Astrocyte of the hippocampus (primary cell): ENCODE data around the gene DZIP1.
A peak's percentile ranks its signal among the peaks of the same experiment; 100 is the strongest.
"Not testable (repeated sequence)": the region's sequence is repeated elsewhere in the genome, so short reads cannot be mapped to it uniquely, and the experiment has no call there.

Experiments
- DNase-seq: peaks from one replicate; pipeline ENCODE4 v3.0.0; 2011; ENCODE audit warnings: low read depth, low spot score

DZIP1 gene

DNA sequence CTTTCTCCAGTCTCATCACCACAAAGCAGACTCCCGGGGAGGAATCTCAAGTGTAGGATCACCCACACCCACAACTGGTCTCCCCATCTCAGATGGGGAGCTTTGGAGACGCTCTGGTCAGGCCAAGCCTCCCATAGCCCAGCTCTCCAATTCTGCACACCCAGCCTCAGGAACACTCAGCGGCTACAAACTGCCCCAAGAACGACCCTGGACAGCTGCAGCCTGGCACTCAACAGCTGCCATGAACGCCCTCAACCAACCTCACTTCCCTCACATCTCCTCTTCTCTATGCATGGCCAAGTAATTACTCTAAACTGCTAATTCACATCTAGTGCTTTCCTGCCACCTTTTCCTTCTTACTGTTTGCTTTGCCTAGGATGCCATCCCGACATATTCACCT is 42.6 kb downstream of the DZIP1 start:
- DNase-seq: no peak

DNA sequence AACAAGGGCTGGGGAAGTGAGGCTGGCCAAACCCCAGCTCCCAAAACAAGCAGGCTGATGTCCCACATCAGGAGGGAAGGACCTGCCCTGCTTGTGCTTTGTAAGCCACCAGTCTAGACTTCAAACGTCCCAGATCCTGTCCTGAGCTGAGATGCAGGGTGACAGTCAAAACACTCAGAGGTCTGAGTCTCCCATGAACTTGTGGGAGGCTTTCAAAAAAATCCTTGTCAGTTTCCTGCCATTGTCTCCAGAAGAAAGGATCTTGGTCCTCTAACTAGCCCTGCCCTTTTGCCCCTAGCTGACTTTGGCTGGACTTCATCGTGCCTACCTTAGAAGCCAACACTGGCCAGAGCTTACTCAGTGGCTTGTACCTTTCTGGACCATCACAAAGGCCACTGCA is 43.3 kb downstream of the DZIP1 start:
- no peak for DNase-seq

DNA sequence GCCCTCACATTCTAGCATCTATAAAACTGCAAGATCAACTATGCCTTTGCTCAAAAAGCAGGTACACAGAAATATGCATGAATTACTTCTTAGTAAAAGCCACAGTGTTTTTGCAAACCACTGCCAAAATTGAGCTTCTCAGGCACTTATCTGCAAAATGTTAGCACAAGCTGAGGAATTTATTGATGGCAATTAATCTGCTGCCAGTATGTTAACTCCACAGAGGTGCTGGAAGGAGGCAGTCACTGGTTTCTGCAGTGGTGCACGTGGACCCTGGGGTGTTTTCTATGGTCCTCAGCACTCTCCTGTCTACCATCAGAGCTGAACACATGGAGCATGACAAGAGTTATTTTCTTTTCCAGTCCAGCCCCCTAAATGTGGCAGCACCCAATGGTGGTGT is 47.8 kb downstream of the DZIP1 start:
- DNase-seq: peak; percentile 37

DNA sequence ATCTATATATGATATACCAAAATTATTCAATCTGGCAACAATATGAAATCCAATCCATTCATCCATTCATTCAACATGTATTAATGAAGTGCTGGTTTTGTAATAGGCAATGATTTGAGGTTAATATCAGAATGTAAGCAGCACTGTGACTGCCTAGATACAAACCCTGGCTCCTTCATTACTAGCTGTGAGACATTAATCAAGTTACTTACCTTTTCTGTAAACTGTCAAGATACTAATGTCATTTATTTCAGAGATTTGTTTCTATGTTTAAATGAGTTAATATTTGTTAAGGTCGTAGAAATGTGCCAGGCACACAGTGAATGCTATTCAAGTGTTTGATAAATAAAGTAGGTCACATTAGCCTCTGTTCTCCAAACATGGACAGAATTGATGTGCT is 51.0 kb downstream of the DZIP1 start:
- DNase-seq: no peak

DNA sequence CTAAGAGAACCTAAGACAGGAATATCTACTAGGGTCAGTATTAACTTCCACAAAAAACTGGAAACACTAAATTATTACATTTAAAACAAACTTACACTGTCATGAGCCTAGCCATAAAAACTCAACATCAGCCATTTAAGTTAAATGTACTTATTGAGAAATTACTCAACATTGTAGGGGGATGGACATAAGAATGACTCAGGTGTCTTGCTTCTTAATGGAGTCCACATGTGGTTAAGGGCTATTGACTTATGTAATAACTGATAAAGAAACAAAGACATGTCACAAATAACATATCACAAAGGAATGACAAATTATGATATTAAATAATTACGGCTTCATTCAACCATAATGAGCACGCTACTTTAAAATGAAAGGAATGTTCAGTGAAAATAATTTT is 55.8 kb downstream of the DZIP1 start:
- no peak for DNase-seq

DNA sequence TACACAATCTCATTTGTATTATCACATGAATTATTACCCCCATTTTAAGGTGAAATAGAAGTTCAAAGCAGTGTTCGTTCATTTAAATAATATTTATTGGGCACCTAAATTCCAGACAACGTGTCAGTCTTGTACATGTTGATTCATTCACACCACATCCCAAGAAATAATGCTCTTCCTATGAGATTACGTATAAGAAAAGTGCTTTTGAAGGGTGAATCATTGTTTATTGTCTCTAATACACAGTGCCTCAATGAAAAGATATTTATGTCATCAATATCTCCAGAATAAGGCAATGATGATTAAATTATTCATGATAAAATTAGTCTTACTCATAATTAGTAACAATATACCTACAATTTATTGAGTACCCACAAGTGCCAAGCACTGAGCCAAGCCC is 56.4 kb downstream of the DZIP1 start:
- DNase-seq: no peak

DNA sequence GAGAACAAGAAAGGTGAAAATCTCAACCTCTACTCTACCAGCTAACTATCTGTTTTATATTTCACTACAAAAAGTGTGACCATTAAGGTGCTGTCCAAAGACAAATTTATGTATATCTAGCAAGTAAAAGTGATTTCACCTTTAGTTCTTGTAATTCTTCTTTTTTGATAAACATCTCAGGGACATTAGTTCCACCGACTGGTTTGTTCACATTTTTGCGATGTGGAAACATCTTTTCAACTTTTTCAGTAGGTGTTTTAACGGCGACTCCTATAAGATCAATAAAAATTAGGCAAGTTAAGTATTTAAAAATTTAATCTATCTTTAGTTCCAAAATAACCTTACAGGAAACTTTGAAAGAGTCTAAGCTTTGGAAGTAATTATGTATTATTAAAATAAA is 58.6 kb downstream of the DZIP1 start:
- DNase-seq: no peak

DNA sequence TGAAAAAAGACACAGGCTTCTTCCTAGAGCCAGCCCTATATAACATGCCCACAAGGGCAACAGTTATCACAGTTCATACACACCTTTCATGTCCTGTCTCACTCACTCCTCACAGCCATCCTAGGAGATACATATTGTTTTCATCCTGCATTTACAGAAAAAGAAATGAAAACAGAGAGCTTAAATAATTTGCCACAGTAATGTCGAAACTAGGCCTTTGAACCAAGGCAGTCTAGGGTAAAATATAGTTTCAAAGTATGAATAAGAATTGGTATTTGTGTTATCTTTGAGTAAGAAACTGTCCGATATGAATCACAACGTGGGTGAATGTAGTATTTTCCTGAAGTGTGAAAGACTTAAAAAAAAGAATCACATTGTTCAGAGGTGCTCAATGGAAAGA is 65.2 kb downstream of the DZIP1 start:
- no peak for DNase-seq

DNA sequence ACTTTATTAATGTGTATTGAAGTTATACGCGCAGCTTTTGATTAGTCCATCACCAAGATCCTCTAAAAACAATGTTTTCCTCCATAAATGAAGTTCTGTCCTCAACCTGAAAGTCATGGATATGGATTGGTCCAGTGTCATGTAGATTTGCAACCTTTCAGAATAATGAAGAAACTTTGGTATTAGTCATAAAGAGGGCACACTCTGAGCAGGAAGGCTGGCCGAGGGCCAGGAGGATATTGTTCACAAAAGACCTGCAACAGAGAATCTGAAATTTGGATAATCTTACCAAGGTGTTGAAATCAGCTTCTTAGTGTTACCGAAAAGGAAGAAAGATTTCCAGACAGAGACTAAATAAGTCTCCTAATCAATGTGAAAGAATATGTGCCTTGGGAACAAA is 71.3 kb downstream of the DZIP1 start:
- peak; percentile 36 for DNase-seq

DNA sequence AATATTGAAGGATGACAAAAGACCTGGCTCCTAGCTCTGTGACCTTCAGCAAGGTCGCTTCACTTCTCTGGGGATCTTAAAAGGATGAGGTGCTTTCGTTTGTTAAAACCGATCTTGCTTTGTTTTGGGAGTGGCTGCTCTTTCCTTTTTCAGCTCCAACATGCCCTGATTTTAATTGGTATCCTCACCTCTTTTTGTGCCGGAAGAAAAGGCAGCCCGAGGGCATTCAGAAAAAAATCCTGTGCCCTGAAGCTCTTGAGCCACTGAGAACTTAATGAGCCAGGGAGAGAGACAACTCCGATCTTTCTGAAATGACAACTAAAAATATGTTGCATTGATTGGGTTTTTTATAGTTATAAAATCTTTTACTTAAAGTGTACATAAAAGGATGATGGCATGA is 72.6 kb downstream of the DZIP1 start:
- no peak for DNase-seq

DNA sequence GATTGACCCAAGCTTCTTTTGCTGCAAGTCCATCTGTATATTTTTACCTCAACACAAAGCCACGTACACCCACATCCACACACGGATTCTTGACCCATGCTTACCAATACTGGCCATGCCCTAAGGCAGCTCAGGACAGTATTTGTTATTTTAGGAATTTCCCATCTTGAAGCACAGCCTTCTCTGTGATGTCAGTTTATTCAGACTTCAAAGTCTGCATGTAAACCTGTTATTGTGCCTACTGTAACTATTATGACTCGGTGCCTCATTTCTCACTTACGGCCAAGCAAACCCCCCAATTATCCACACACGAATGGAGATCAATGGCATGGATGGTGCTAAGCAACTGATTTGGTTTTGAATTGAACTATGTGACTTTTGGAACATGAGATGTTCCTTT is 74.5 kb downstream of the DZIP1 start:
- DNase-seq: peak; percentile 55

DNA sequence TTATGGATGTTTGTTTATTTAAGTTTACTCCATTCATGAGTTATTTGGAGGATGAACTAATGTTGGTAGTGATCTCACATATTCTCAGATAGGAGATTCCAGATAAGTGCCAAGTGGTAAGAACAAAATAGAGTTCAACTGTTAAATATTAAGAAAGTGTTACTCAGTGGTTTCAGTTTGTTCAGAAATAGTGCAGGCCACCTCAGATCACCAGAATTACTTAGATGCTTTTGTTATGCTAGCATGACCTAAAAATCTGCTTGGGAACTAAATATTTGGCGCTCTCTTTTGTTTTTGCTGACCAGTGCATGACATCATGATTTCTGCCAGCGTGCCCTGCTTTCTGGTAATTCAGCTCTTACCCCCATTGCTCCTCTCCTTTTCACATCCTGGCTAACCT is 76.4 kb downstream of the DZIP1 start:
- DNase-seq: no peak

DNA sequence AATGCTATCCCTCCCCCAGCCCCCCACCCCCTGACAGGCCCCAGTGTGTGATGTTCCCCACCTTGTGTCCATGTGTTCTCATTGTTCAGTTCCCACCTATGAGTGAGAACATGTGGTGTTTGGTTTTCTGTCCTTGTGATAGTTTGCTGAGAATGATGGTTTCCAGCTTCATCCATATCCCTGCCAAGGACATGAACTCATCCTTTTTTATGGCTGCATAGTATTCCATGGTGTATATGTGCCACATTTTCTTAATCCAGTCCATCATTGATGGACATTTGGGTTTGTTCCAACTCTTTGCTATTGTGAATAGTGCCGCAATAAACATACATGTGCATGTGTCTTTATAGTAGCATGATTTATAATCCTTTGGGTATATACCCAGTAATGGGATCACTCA is 78.7 kb downstream of the DZIP1 start:
- not testable (repeated sequence) for DNase-seq

DNA sequence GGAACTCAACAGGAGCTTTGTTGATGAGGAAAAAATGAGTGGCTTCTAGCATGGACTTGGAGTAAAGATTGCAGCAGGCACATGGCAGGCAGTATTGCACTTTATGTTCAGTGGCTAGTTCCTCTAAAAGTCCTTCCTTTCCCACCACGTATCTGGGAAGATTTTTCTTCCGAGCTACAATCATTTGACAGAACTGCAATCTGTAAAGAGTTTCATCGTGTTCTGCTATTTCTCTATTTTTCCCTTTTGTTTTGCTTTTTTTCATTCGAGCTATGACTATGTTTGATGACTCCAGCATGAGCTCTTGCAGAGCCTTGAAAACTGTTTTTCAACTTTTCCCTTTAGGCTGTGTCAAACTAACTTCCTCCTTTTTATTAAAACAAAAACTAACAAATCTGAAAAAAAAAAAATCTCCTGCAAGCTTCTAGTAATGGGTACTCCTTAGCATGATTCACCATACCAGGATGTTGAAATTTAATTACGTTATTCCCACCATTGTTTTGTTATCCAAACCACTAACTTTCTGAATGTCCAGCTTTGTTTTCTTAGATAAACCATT is 79.7 kb downstream of the DZIP1 start:
- DNase-seq: peak; percentile 53

DNA sequence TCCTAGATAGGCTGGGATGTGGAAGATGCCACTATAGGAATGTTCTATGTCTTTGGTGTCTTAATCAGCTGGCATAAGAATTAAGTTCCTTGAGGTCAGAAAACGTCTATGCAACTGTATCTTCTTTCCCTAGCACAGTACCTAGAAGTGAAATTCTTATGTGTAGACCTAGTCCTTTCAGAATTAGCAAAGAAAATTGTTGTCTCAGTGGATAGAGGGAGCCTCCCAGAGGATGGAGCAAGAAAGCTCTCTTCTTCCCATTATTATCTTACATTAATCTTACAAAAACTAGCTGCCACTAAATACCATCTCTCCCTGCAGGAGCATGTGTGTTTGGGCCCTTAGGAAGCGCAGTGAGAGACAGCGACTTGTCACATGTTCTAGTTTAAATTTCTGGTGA is 80.4 kb downstream of the DZIP1 start:
- DNase-seq: no peak

DNA sequence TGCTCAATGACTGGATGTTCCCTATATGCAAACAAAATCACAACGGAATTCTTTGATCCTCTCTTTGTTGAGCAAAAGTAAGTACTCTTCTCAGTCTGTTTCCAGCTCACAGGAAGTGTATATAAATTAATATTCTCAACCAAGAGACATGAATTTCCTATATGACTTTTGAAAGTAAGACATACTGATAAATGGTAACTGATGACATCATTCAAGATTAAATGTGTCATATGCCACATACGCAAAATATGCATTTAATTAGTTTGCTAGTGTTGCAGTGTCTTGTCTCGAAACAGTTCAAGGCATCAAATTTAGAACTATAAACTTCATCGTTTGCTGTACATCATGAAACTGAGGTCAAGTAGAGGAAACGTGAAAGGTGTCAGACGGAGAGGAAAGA is 84.1 kb downstream of the DZIP1 start:
- DNase-seq: no peak

DNA sequence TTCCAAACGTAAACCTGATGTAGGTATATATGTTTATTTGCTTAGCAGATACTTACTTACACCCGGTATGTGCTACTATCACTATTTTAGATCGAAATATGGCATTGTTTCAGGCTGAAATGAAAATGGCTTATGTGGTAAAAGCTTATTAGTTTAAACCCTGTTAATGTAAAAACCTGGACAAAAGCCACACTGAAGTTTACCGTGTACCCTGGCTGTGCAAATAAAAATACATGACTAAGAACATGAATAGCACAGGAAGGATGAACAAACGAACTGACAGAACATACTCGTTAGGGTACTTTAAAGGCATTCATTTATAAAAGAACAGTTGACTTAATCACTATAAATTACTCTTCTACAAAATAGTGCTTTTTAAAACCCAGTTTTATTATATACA is 85.4 kb downstream of the DZIP1 start:
- DNase-seq: no peak

DNA sequence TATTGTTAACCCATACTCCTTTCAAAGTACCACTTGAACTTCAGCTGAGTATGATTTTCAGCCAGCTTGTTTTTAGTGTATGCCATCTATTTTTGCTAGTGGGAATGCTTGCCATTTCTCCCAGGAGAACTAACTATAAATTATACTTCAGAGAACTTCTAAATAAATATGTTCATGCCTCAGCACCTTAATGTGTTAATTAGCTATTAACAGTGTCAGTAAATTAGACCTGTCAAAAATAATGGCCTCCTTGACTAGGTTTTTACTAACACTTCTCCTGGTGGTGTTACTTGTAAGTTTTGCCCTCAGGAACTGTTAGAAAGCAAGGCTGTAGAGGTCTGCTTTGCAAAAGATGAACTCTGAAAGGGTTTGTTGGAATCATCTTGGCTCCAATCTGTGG is 87.5 kb downstream of the DZIP1 start:
- no peak for DNase-seq

DNA sequence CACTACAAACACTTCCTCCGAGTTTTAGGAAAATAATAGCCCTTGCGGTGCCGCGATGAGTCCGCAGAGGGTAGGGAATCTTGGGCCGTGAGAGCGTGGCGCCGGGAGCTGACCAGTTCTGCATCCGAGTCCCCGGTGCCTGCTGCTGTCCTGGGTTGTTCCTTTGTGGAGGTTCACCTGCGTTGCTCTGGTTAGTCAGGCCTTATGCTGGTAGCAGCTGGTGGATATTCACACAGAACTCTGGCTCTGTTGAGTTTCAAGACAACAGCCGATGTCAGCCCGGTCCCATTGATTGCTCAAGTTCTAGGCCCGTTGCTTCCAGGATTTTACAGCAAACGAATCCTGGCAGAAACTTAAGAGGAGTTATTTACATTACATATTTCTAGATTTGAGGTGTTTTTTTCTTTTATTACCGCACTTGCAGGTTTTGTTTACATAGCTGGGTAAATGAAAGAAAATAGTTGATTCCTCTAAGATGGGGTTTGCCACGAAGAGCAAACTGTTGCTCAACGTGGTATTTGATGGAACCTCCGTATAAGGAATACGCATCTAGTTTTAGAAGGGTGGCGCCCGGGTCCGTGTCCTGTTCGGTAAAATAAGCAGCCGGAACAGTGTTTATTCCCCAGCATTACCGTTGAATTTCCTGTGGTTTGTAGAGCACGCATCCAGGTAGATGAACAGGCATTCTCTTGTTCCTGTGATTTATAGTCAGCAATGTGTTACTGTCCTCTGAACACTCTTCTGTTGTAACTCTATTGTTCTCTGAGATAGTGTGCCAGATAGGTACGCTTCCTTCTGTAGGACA is 90.7 kb downstream of the DZIP1 start:
- no peak for DNase-seq

DNA sequence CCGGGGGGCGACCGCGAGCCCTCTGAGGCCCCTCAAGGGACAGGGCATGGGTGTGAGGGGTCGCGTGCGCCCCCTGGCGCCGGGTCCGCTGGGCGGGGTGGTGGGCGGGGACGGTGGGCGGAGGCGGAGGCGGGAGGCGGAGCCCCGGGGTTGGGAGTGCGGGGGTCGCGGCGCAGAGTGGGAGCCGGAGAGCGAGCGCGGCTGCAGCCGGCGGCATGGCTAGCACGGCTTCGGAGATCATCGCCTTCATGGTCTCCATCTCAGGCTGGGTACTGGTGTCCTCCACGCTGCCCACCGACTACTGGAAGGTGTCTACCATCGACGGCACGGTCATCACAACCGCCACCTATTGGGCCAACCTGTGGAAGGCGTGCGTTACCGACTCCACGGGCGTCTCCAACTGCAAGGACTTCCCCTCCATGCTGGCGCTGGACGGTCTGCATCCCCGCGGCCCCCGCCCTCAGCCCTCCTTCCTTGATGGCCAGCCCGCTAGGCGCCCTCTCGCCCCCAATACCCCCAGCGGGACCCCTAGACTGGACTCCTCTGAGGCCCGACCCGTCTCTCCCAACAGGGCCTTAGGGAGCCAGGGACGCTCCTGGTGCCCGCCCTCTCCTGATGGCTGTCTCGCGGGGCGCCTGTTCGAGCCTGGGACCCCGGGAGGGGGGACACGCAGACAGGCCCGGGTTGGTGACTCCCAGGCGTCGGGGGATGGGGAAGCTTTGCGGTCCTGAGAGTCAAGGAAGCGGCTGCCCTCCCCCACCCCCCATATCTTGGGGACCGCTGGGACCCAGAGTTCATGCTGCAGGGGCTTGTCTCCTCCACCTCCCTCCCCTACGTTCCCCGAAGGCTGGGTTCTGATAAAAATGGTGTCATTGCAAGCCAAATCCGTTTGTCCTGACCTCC is 91.7 kb downstream of the DZIP1 start, which contains the start of gene CLDN10:
Gene CLDN10 (plus strand): TSS at position 182 of the 903 bp plus-strand sequence. CDS start 34 bp downstream, at position 216.
- peak; percentile 49 for DNase-seq

DNA sequence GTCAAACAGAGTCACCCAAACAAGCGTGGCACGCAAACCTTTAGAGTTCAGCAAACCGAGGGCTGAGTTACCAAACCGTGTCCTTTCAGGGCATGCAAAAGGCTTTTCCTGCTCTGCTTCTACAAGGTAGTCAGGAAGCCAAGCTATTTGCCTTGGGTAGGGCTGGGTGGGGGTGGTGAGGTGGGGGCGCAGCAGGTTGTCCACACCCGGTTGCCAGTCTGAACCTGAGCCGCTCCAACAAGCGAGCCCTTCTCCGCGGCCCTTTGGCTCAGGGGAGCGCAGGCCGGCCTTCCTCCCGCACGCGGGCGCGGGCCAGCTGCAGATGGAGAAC is 92.3 kb downstream of the DZIP1 start:
- no peak for DNase-seq

DNA sequence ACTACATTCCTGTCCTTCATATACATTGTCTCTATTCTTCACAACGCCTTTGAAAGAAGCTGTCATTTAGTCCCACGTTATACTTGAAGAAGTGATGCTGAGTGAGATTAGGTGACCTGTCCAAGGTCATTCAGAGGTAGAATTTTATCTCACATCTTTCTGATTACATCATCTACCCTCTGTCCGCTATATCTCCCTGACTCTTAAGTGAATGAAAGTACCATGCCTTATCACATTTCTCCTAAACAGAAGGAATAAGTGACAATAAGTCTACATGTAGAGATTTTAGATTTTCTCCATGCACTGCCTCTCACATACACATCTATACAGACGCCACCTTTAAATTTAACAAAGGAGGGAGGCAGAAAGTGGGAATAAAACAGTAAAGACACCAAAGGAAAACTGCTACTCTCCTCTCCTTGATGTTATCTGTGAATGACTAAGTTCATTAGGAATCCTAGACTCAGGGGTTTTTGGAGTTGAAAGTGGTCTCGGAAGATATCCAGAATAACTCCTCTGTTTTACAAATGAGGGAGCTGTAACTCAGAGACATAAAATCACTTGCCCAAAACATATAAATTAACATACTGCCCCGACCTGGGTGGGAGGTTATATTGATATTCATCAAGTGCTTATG is 96.9 kb downstream of the DZIP1 start:
- no peak for DNase-seq
